ENCODE measurements around the gene PFKL. TPM values are rescaled to one million over a fixed set of nuclear protein-coding genes. Genes with fewer than 3 reads are reported as not detected.
"Not testable (repeated sequence)": the region's sequence is repeated elsewhere in the genome, so short reads cannot be mapped to it uniquely, and the experiment has no call there.

Gene PFKL
- total RNA-seq, 1 donor from 2014 or later: 316 TPM

DNA sequence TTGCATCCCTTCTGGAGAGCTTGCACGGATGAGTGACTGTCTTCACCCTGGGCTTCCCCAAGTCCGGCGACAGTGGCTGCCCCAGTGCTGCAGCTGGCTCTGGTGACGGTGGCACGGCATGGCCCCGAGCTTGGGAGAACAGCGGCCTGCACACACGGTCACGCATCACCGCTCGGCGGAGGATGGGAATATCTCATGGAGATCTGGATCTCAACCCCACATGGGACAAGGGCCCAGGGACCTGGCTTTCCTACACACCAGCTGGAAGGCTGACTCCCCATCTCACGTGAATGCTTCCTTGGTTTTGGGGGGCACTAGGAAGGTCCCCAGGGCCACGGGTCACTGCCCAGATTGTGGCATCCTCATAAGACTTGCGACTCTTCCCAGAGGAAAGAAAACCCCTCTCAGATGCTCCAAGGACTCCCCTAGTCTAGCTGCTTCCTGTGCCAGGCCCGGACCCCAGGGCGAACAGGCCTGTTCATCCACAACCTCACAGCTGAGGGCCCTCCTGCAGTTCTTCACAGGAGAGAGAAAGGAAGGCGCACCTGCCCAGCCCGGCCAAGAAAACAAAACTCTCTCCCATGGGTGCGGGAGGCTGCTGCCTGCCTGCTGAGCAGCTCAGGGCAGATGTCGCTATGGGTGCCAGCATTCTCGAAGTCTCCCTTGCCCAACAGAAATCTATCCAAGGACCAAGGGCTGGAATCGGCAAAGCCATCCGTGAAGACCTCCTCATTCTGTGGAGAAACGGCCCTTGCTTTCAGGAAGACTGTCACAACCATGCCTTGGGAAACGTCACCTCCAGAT, 29.4 kb downstream of the PFKL start:
- no peak for DNase-seq

DNA sequence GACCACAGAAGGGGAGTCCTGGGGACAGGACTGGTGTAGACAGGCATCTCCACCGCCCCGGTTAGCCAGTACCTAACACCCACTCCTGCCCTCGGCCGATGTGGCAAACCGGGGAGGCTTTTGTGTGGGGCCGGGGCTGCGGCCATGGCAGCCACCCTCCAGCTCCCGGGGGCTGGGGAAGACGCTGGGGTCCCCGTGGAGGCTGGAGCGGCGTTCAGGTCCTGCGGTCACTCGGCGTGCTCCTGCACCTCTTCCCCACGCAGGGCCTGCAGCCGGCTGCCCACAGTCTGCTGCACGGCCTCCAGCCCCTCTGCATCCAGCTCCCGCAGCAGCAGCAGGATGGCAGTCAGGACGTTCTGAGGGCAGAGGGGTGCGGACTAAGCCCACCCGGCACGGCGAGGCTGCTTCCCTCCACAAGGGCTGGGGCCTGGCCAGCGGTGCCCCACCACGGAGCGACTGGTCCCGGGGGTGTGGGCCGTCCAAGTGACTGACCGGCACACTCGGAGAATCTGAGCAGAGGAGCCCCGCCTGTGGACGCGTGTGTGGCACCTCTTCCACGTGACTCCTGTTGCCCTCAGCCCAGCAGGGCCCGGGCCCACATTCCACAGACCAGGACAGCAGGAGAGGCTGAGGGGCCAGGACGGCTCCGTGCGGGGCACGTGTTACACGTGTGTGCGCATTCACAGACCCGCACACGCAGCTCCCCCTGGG, 30.3 kb downstream of the PFKL start:
- no peak for DNase-seq

DNA sequence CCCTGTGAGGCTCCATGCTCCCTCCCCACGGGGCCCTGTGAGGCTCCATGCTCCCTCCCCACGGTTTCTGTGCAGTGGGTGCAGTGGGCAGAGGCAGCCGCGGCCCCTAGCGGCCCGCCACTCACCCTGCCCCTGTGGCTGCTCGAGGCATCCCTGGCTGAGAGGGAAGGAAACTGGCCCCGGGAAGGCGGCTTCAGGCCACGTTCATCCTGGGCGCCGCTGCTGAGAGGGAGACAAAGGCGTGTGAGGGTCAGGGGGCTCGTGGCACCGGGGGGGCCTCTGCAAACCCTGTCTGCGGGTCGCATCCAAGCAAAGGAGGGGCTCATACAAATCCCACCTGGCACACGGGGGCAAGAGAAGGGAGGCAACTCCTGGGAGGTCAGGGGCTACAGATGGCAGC, 30.8 kb downstream of the PFKL start:
- no peak for DNase-seq

DNA sequence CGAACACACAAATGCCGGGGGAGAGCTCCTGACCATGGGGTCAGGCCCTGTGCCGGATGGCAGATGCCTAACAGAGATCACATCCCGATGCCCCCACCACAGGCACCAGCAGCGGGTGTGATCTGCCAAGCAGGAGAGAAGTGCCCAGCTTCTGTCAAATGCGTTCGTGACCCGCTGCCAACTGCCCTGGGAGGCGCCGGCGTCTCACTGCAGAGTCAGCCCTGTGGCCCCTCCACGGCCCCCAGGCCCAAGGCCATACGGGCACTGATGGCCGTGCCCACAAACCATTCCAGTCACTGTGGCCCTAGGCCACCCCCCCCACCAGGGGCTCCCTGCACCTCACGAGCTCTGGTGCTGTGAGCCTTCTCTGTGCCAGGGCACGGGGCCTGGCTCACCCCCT, 31.4 kb downstream of the PFKL start:
- no peak for DNase-seq

DNA sequence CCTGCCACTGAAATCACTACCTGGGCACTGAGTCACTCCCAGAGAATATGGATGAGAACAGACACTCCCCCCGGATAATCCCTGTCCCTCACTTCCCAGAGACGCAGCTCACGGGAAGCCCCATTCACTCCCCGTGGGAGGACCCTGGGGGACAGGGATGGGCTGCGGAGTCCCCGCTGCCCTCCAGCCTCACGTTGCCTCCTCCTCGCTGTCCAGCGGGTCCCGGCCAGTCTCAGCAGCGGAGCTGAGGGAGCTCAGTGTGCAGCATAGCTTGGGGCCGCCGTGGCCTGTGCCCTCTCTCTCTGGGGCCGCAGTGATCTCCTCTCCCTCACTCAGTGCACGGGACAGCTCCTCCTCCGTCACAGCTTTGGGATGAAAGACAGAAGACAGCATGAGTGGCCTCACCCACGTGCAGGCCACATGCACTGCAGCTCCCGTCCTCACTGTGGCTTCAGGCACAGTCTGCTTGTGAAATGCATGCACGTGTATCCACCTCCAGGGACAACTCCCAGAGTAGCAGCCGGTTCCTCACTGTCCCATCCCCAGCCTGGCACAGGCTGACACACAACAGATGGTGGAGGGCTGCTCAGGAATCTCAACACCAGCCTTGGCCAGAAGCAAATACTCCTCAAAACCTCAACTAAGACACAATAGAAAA, 31.9 kb downstream of the PFKL start:
- DNase-seq: no peak

DNA sequence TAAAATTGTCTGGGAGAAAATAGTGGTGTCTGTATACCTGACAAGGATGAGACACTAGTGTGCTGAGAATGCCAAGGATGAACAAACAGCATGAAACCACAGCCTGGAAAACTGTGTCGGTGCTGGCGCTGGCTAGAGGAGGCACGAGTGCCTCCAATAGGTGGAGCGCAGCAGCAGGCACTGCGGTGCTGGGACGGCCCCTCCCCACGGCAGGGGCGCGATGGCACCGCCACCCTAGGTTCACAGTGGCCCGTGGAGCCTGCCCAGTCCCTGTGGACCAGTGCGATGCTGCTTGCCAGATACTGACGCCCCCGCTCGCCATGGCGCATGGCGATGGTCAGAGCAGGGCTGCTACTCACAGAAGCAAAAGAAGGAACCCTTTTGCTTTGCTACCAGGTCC, 32.5 kb downstream of the PFKL start:
- DNase-seq: no peak

DNA sequence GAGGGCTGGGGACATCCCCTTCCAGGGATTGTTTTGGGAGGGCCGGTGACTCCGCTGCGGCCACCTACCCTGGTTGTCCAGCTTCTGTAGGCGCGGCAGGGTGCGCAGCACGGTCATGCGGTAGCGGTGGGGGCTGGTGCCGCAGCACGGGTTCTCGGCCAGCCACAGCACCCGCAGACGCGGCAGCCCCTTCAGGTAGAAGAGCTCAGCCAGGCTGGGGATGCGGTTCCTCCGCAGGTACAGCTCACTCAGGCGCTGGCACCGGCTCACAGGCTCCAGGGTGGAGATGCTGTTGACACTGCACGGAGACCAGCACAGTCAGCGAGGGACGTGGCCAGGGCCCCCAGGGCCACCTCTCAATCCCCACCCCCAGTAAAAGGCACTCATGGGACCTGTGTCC, 33.1 kb downstream of the PFKL start:
- no peak for DNase-seq

DNA sequence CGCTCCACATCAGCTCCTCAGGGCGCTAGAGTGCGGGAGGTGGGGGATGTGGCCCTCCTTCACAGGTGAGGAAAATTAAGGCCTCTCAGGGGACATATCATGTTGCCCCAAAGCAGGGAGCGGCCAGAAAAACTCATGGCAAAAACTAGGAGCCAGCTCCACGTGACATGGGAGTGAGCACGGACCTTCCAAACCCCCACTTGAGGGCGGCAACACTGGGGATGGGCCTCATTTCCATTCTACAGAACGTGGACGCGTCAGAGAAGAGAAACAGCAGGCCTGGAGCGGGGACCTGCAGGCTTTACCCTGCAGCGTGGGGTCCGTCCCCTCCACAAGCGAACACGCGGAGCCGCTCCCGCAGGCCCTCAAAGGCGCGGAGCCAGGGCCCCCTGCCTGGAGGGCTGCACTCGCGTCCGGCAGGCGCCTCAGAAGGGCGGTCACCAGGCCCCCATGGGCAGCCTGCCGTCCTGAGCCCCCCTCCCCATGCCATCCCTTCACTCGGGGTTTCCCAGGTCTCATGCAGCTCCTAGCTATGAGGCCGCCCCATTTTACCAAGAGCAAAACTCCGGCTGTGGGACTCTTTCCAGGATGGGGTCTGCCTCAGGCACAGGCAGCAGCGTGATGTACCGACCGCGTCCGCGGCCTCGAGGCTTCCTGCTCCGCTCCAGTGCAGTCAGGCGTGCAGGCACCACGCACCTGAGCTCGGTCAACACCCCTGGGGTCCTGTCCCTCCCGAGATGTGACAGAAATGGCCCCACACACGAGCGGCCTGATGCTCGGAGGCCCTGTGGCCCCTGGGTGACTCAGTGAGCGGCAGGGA, 33.9 kb downstream of the PFKL start:
- DNase-seq: no peak

DNA sequence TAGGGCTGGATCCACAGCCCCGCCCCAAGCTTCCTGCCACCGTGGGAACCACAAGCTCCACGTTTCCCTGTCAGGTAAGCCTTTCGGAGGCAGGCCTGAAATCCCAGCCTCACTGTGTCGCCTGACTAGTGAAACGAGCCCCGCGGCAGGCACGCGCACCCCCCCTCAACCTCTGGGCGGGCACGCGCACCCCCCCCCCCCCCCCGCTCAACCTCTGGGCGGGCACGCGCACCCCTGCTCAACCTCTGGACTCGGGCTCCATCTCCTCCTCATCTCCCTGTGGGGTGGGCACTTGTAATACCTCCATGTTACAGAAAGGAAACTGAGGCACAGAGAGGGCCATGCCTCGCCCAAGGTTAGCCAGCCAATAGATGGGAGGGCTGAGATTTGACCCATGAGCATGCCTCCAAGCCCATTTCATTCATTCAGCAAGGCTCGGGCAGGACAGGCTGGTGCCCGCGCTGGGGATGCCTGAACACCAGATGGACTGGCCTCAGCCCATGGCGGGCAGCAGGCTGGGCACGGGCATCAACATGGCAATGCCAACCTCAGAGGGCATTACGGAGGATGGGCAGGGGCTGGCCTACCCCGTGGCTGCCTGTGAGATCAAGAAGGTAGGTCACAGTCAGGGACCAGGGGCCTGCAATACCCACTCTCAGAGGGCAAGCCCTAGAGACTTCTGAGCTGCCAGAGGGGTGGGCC, 34.6 kb downstream of the PFKL start:
- no peak for DNase-seq

DNA sequence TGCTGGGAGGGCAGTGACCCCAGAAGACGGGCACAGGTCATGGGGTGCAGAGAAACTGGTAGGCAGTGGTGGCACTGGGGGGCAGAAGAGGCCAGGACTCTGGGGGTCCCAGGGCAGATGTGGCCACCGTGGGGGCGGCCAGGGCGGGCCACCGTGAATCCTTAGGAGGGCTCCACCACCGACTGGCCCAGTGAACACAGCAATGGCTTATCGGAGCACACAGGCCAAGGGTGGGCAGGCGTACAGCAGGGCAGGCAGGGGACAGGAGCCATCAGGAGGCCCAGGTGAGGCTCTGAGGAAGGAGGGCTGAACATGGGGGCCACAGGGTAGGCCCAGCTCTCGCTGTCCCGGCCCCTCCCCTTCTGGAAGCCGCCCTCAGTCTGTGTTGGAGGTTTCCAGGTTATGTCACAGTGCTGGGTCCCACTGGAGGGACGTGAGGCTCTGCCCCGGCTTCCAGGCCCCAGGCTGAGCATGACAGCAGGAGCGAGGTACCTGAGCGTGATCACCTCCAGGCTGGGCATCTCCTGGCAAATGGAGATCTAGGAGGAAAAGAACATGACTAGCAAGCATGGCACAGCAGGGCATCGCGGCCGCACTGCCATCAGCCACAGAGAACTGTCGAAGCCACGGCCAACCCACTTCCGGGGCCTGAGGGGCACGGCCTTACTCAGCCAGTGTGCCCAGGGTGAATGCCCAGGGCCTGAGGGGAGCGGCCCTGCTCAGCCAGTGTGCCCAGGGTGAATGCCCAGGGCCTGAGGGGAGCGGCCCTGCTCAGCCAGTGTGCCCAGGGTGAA, 35.6 kb downstream of the PFKL start:
- no peak for DNase-seq

DNA sequence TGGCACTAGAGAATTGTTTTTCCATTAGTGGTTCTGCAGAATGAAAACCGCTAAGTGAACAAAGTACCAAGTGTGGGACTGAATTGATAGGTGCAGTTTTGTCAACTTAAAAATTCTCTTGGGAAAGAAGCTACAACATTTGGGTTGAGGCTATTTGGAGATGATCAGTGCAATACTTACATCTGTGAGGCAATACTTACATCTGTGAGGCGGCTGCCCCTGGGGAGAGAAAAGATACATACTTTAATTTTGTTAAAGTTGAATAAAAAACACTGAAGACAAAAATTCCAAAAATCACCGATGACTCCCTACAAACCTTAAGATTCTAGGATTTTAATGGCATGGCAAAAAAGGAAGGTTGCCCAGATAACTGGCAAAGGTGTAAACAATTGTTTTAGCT, 37.6 kb downstream of the PFKL start:
- no peak for DNase-seq

DNA sequence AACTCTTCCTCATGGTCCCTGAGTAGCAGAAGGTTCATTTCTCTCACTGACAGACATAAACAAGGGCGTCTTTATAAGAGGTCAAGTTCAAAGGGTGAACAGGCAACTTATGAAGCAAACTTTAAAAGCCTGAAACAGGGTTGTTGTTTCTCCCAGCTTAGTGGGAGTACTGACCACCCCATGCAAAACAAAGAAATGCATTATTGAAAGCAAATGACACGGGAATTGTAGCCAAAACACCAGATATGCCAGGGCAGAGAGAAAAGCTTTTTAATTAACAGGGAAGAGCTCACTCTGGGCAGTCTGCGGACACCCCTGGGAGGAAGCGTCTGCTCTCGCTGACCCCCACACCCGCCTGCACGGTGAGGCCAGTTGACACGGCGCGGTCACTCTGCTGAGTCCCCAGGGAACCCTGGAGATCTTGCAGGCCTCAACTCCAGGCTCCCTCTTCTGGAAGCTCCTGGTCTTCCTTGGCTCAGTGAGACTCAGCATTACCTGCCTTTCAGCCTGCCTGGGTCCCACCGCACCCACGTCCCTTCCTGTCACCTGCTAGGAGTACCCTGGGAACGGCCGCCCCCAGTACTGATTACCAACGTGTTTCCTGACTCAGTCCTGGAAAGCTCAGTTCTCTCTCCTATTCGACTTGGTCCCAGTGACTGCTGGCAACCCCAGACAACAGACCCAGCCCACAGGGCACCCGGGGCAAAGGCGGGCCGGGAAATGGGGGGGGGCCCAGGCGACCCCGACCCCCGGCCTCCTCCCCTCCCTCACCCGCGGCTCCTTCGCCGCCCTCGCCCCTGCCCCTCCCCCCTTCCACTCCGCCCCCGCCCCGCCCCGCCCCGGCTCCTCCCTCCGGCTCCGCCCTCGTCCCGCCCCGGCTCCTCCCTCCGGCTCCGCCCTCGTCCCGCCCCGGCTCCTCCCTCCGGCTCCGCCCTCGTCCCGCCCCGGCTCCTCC, 38.4 kb downstream of the PFKL start:
- DNase-seq: peak; percentile 75

DNA sequence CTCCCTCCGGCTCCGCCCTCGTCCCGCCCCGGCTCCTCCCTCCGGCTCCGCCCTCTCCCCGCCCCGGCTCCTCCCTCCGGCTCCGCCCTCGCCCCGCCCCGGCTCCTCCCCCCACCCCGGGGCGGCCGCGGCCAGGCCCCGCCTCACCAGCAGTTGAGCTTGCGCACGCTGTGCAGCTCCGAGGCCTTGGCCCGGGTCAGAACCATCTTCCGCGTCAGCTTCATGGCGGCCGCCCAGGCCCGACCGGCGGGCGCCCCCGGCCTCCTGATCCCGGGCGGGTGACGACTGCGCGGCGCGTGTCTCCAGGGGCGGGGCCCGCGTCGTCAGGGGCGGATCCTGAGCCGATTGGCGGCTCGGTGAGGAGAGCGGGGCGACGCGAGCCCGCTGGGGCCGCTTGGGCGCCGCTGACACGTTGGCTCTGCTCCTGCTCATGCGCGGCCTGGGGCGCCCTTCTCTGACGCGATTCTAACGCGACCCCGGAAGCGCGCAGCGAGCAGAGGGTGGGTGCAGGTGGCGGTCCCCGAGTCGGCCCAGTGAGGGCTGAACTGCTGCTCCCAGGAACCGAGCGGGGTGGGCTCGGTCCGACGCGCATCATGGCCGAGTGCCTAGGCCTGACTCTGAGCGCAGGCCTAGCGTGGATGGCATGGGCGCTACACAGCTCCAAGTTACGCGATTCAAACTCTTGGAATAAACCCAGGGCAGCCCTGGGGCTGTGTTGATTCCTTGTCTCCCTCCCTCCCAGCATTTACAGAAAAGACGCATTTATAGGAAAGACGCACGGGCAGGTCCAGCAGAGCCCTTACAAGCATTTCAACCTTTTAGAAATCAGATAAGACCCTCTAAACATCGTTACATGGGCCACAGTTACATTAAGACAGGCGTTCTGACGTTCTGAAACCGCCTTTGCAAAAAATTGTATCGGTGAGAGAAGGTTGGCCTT, 39.4 kb downstream of the PFKL start, which contains the start of gene CFAP410:
Gene CFAP410, minus strand, starts transcription at position 420 of the 940 bp plus-strand sequence. Its CDS starts 196 bp downstream, at position 224.
- DNase-seq: peak; percentile 97

DNA sequence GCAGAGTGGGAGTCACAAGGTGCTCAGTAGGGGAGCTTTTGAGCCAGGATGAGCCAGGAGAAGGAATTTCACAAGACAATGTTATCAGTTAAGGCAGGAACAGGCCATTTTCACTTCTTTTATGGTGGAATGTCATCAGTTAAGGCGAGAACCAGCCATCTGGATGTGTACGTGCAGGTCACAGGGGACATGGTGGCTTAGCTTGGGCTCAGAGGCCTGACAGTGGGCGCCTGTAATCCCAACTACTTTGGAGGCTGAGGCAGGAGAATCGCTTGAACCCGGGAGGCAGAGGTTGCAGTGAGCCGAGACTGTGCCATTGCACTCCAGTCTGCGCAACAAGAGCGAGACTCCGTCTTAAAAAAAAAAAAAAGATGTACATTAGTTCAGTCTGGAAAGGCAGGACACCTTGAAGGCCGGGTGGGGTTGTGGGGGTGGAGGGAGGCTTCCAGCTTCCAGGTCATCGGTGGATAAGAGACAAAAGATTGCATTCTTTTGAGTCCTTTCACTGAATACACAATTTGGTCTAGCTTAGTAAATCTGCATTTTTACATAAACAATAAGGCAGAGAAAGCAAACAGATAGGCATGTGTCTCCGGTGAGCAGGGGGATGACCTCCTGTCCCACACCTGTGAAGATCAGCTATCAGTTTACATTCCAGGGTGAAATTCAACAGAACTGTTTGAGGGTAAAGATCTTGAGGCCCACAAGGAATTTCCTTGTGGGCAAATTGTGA, 42.0 kb downstream of the PFKL start:
- DNase-seq: not testable (repeated sequence)

DNA sequence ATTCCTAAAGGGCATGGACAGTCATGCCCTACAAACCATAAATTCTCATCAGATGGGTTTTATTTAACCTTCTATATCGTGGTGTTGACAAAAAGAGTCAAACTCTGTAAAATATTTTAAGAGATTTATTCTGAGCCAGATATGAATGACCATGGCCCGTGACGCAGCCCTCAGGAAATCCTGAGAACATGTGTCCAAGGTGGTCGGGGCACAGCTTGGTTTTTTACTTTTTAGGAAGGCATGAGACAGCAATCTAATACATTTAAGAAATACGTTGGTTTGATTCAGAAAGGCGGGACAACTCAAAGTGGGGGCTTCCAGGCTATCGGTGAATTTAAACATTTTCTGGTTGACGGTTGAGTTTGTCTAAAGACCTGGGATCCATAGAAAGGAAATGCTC, 43.1 kb downstream of the PFKL start:
- DNase-seq: not testable (repeated sequence)

DNA sequence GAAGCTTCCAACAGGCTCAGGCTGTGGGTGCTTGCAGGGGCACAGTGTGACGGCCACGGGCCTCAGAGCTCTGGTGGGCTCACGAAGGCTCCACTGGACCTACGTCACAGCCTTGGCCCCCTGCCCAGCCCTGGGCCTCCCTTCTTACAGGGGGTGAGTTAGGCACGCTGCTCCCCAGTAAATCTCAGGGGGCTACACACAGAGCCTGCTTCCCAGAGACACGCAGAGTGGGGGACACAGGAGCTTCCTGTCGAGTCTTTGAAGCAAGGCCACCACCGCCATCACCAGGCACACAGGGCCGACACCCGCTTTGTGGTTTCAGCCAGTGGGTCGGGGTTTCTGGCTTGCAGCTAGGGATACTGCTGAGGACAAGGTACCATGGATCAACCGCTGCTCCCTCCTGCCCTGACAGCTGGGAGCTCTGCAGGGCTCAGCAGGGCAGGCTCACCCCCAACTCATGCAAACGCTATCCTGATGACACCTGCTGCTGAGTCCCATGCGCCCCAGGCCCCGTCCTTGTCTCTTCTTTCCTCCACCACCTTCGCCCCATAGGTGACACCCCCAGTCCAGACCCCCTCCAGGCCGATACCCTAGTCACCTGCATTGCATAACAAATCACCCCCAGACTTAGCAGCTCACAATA, 44.8 kb downstream of the PFKL start:
- DNase-seq: no peak

DNA sequence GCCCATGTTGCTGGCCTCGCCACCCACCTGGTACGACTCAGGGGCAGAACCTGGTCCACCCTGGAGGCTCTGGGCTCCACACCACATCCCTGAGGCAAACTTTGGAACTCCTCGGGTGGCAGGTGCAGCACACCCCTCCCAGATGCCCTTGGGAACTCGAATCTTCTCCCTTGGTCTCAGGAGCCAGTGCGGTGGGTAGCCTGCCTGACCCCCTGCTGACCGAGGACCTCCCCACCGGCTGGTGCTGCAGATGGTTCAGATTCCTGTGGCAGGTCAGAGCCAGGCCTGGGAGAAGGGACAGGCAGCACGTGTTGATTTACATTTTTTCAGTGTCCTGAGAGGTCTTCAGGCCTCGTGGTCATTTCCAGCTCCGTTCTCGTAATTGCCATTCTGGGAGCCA, 45.6 kb downstream of the PFKL start:
- no peak for DNase-seq
